GM19043 (cell line): ENCODE results near the gene MACROD2.
A peak's percentile ranks its signal among the peaks of the same experiment; 100 is the strongest.

Experiments
- ATAC-seq: cut with Tn5 transposase; IDR thresholded peaks from one replicate; pipeline ENCODE4 v1.9.1; 2021; ENCODE audit warnings: low read depth; ENCODE audit not compliant: unreplicated experiment

MACROD2 gene

GRCh38 chr20:15859061-15859460 lies 1863.7 kb downstream of the MACROD2 start:
- ATAC-seq = no peak

GRCh38 chr20:15860850-15861249 lies 1865.5 kb downstream of the MACROD2 start:
- no peak for ATAC-seq

GRCh38 chr20:15862178-15862577 lies 1866.9 kb downstream of the MACROD2 start:
- ATAC-seq = no peak

DNA sequence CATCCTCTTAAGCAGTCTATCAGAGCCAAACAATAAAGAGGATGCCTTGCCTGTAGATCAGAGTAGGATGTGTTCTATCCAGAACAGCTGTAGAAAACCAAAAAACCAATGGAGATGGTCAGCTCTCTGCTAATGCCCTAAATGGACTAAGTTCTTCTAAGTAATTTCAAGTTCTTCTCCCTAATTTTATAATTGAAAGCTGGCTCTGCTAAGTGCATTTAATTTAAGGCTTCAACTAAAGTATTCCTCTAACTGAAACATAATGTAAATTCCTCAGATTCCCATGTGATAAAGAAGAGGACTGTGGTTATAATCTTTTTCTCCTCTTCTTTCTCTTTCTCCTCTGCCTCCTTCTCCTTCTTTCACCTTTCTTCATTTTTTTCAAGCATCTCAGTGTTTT lies 1868.4 kb downstream of the MACROD2 start:
- no peak for ATAC-seq

DNA sequence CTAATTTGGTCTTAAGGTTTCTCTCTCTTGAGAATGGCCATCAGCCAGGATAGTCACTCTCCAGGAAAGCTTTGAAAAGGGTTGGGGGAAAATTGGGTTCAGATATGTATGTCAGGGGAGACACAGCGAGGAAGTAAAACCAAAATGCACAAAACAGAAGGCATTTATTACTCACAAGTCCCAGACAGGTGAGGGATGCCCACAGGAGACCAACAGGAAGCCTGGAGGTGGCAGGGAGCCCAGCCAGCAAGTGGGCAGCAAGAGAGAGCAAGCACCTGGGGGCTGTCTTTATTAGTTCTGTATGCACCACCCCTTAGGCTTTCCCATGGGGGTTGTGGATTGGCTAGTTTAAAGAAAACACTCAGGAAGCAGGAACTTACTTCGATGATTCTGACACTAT lies 1870.2 kb downstream of the MACROD2 start:
- no peak for ATAC-seq

DNA sequence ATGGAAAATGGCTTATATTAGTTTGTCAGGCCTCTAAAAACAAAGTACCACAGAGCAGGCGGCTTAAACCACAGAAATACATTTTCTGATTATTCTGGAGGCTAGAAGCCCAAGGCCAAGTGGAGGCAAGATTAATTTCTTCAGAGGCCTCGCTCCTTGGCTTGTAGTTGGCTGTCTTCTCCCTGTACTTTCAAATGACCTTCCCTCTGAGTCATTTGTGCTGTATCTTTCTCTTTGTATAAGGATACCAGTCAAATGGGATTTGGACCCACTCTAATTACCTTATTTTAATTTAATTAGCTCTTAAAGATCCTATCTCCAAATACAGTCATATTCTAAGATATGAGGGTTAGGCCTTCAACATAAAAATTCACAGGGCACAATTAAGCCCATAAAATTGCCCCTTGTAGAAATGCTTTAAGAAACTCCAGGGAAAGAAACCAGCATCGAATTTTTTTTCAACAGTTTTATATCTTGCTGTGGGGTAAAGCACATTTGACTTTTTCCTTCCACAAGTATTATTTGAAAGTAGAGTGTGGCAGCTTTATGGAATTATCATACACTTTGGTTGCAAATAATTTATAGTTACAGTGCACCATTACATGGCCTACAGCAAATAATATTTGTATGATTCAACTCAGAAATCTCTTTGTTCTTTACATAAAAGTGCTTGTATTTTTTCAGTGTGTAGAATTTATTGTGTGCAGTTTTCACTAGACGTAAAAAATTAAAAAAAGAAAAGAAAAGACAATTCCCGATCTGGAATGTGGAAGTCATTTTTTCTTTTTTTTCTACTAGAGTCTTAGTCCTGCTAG lies 1871.8 kb downstream of the MACROD2 start:
- ATAC-seq = no peak

GRCh38 chr20:15867899-15868298 lies 1872.6 kb downstream of the MACROD2 start:
- ATAC-seq = no peak

DNA sequence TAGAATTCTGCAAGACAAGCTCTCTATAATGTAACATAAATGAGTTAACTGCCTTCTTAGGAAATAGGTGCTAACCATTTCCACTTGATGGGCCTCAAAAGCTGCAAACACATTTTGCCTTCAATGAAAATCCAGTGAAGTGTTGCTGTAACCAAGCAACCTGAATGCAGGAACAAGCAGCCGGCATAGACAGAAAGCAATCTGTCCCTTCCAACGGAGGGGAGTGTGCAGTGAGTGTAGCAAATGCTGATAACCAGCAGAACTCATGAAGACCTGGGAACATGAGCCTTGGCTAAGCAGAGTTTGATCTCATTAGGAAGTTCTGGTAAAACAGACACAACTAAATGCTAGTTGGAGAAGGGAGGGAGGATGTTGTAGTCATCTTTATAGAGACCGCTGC lies 1880.1 kb downstream of the MACROD2 start:
- ATAC-seq = no peak

DNA sequence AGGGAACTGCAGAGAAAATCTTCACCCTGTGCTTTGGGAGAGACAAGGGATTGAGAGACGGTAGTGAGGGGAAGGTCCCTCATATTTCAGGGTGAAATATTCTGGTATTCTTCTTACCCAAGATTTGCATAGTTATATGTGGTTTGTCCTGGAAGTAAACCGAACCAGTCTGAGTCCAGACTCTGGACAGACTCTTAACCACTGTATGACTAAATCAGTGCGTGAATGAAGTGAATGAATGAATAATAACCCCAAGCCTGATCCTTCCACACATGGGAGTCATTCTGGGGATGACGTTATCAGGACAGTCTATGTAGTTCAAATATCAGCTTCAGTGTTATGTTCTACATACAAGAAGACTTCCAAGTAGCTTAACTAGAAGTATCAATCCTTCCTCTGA lies 1887.2 kb downstream of the MACROD2 start:
- ATAC-seq = peak; percentile 50

DNA sequence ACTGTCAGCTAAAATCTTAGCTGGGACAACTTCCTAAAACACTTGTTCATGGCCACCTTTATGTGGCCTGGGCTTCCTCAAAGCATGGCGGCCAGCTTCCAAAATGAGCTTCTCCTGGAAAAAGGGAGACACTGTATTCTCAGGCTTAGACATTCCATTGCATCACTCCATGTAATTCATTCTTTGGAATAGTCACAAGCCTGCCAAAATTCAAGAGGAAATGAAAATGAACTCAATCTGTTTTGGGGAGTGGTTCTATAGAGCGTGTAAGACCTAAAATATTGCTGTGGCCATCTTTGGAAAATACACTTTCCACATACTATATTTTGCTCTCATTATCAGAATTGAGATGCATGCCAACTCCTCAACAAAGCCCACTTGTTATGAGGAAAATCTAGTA lies 1890.9 kb downstream of the MACROD2 start:
- ATAC-seq = no peak

GRCh38 chr20:15887387-15887786 lies 1892.1 kb downstream of the MACROD2 start:
- ATAC-seq = no peak

- ATAC-seq = no peak
Measured at GRCh38 chr20:15889061-15889460, 1893.7 kb downstream of the MACROD2 start.

GRCh38 chr20:15889514-15890256 lies 1894.4 kb downstream of the MACROD2 start:
- ATAC-seq = no peak

DNA sequence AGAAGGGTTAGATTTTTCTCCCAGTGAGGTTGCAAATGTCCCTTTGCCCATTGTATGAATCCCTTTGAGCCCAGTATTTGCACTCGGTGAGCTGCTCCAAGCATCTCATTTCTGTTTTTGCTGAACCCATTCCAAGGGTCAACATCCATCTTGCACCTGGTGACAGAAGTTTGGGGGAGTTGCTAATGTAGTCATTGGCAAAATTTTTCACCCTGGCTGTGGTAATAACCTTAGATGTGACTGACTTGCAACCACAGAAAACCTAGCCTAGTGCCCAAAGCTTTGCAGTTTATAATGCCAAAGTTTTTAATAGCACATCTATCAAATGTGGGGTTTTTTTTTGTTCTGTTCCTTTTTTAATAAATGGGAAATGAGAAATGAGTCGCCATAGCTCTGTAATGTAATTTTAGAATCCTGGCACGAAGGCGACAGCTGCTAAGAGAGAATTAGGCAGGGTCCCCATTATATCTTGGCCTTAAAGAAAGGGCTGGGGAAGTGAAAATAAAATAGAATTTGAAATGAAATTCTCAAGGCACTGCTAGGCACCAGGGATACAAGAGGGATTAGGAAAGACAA lies 1895.2 kb downstream of the MACROD2 start:
- ATAC-seq = no peak

DNA sequence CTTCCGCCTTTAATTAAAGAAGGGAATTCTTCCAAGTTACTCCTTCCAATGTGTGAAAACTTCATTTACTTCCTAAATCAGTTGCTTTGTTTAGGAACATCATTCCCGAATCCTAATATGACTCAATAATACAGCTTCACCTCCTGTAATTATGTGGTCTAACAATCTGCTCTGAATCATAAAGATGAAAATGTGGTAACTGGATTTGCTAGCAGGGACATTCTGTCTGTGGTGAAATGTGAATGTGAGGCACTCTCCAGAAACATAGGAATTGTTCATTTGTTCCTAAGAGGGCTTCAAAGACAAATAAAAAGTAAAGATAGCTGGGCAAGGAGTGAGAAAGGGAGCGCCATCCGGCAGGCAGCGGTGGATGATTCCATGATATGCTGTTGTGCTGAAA lies 1899.8 kb downstream of the MACROD2 start:
- no peak for ATAC-seq

DNA sequence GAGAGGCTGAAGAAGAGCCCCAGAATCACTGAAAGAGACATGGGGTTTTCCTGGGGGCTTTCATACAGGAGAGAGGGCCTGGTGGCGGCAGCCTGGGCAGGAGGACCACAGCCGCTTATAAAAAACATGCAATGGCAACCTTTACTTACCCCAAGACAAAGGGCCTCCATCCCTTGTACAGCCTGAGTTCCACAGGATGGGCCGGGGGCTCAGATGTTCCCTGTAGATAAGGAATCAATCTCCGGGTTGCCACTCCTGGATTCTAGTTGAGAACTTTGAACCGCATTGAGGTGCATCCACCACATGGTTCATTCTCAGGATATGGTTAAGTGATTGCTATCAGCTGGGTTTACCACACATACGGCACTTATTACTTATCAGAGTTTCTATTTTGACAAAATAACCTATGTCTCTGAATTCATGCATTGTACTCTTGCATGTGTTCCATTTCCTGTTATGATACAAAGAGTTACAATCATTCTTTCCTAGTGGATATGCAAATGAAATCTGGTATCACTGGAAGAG lies 1900.3 kb downstream of the MACROD2 start:
- ATAC-seq = peak; percentile 86

- no peak for ATAC-seq
Measured at GRCh38 chr20:15899967-15900366, 1904.7 kb downstream of the MACROD2 start.

GRCh38 chr20:15900443-15900842 lies 1905.1 kb downstream of the MACROD2 start:
- ATAC-seq = no peak

- ATAC-seq = no peak
Measured at GRCh38 chr20:15902493-15902892, 1907.2 kb downstream of the MACROD2 start.

DNA sequence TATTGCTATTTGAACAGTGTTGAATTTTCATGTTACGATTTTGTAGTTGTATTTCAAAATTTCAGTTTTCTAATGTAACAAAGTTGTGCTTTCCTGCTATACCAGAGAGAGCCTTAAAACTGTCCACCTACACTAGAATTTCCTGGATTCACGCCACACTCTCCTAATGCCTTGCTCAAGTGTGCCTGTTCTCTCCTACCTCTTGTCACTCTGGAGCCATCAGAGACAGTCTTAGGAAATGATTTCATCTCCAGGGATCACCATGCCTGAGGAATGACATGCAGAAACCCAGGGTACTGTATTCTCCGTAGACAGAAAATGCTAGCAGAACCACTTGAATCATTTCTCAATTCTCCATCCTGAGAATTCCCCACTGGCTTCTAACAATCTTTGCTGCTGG lies 1910.3 kb downstream of the MACROD2 start:
- no peak for ATAC-seq

GRCh38 chr20:15909995-15910394 lies 1914.7 kb downstream of the MACROD2 start:
- no peak for ATAC-seq
